Chondrocyte (in vitro differentiated cells): ENCODE results near the gene SENP3. TPM values are rescaled to one million over a fixed set of nuclear protein-coding genes. Genes with fewer than 3 reads are reported as not detected.
A peak's percentile ranks its signal among the peaks of the same experiment; 100 is the strongest.

ENCODE experiments used
- DNase-seq: peaks from one replicate; pipeline ENCODE4 v3.0.0; 2021; ENCODE audit warnings: mixed read lengths, low spot score
- H3K27ac Mint-ChIP-seq: one replicate; pipeline ENCODE4 v1.8.0; 2021; ENCODE audit warnings: mild to moderate bottlenecking, moderate library complexity, mixed read lengths; ENCODE audit not compliant: unreplicated experiment
- H3K27me3 Mint-ChIP-seq: 2 replicates; pipeline ENCODE4 v1.8.0; 2021; ENCODE audit warnings: low read depth, mixed read lengths
- H3K36me3 Mint-ChIP-seq: 2 replicates; pipeline ENCODE4 v1.8.0; 2021; ENCODE audit warnings: low read depth, mixed read lengths
- H3K4me1 Mint-ChIP-seq: 2 replicates; pipeline ENCODE4 v1.8.0; 2021; ENCODE audit warnings: low read depth, mild to moderate bottlenecking, mixed read lengths
- H3K4me3 Mint-ChIP-seq: one replicate; pipeline ENCODE4 v1.8.0; 2021; ENCODE audit warnings: mild to moderate bottlenecking, moderate library complexity, mixed read lengths; ENCODE audit not compliant: unreplicated experiment
- H3K9me3 Mint-ChIP-seq: 2 replicates; pipeline ENCODE4 v1.8.0; 2021; ENCODE audit warnings: low read depth, mixed read lengths
- CTCF ChIP-seq: fragments of 200-600 bp; sonication (generic); IDR thresholded peaks from 2 replicates; pipeline ENCODE4 v1.5.0; 2021; ENCODE audit warnings: antibody characterized with exemption, mild to moderate bottlenecking, moderate library complexity
- total RNA-seq: library from RNA; stranded (reverse); gene quantifications from 3 replicates; pipeline ENCODE4 v1.2.1, GENCODE V29; 2021

Gene SENP3
- total RNA-seq, 1 donor from 2014 or later, result 49.4 TPM

GRCh38 chr17:7614425-7615264 lies 52.9 kb downstream of the SENP3 start, which contains the start of gene FXR2:
FXR2 (minus strand) TSS chr17:7614897; CDS start chr17:7614532, 365 bp downstream.
- Mint-ChIP-seq H3K27ac (peak within 1 kb of the TSS; percentile 91), H3K4me3 (peak within 1 kb of the TSS; percentile 83), H3K9me3 (no peaks in the 10 kb centered on the region), H3K4me1 (peaks cover 38% of the 10 kb centered on the region), H3K27me3 (no peaks in the 10 kb centered on the region), H3K36me3 (no peaks in the 10 kb centered on the region)
- DNase-seq, result peak; percentile 100
- peak; percentile 77 for TF ChIP-seq CTCF

GRCh38 chr17:7615265-7615747 lies 53.6 kb downstream of the SENP3 start:
- peaks cover 38% of the 10 kb centered on the region for H3K4me1 Mint-ChIP-seq
- H3K27me3 Mint-ChIP-seq, result no peaks in the 10 kb centered on the region
- no peak for DNase-seq
- no peaks in the 10 kb centered on the region for H3K36me3 Mint-ChIP-seq
- TF ChIP-seq CTCF, result no peak
- H3K9me3 Mint-ChIP-seq, result no peaks in the 10 kb centered on the region
- peak overlapping the region; percentile 75 for H3K4me3 Mint-ChIP-seq
- H3K27ac Mint-ChIP-seq, result peak overlapping the region; percentile 91

- H3K27me3 Mint-ChIP-seq, result no peaks in the 10 kb centered on the region
- H3K4me1 Mint-ChIP-seq, result peaks cover 5% of the 10 kb centered on the region
- no peak overlapping the region for H3K4me3 Mint-ChIP-seq
- no peak for TF ChIP-seq CTCF
- no peaks in the 10 kb centered on the region for H3K9me3 Mint-ChIP-seq
- DNase-seq, result no peak
- no peaks in the 10 kb centered on the region for H3K36me3 Mint-ChIP-seq
- H3K27ac Mint-ChIP-seq, result no peak overlapping the region
These were observed 56.9 kb downstream of the SENP3 start for GRCh38 chr17:7618608-7619007.

GRCh38 chr17:7620835-7621234 lies 59.1 kb downstream of the SENP3 start:
- Mint-ChIP-seq H3K27ac (no peak overlapping the region), H3K27me3 (no peaks in the 10 kb centered on the region), H3K9me3 (no peaks in the 10 kb centered on the region), H3K4me1 (no peaks in the 10 kb centered on the region), H3K36me3 (no peaks in the 10 kb centered on the region), H3K4me3 (no peak overlapping the region)
- DNase-seq, result no peak
- no peak for TF ChIP-seq CTCF

Other genes with a start within 250 kb of the SENP3 start
- gene GPS2, start 246.6 kb upstream of the SENP3 start, total RNA-seq, result 43.9 to 64.9 TPM (median 55.3 TPM) in 3 replicates
- gene NEURL4, start 232.6 kb upstream of the SENP3 start, total RNA-seq, result 28.0 to 43.3 TPM (median 32.4 TPM) in 3 replicates
- 2.9 to 6.8 TPM (median 3.7 TPM) in 3 replicates for gene ACAP1, start 225.4 kb upstream of the SENP3 start, total RNA-seq
- 16.6 to 23.3 TPM (median 23.0 TPM) in 3 replicates for gene KCTD11, start 209.8 kb upstream of the SENP3 start, total RNA-seq
- gene TMEM95, start 206.8 kb upstream of the SENP3 start, total RNA-seq, result not detected in 3 replicates
- 0.22 to 0.72 TPM in 2 of 3 replicates, not detected in the other for gene TNK1, start 180.8 kb upstream of the SENP3 start, total RNA-seq
- 79.8 to 82.6 TPM (median 81.5 TPM) in 3 replicates for gene PLSCR3, start 167.4 kb upstream of the SENP3 start, total RNA-seq
- gene TMEM256, start 157.8 kb upstream of the SENP3 start, total RNA-seq, result 32.8 to 42.8 TPM (median 34.3 TPM) in 3 replicates
- gene NLGN2, start 154.1 kb upstream of the SENP3 start, total RNA-seq, result 45.2 to 49.8 TPM (median 46.7 TPM) in 3 replicates
- not detected in 3 replicates for gene SPEM1, start 141.6 kb upstream of the SENP3 start, total RNA-seq
- gene SPEM2, start 136.3 kb upstream of the SENP3 start, total RNA-seq, result not detected in 3 replicates
- not detected in 3 replicates for gene SPEM3, start 133.1 kb upstream of the SENP3 start, total RNA-seq
- gene TMEM102, start 126.5 kb upstream of the SENP3 start, total RNA-seq, result 6.9 to 9.1 TPM (median 7.7 TPM) in 3 replicates
- gene FGF11, start 122.4 kb upstream of the SENP3 start, total RNA-seq, result 5.0 to 6.0 TPM (median 5.1 TPM) in 3 replicates
- gene CHRNB1, start 116.9 kb upstream of the SENP3 start, total RNA-seq, result 12.2 to 14.0 TPM (median 12.6 TPM) in 3 replicates
- 50.9 to 51.9 TPM (median 51.0 TPM) in 3 replicates for gene ZBTB4, start 82.3 kb upstream of the SENP3 start, total RNA-seq
- not detected in 3 replicates for gene SLC35G6, start 80.5 kb upstream of the SENP3 start, total RNA-seq
- gene POLR2A, start 77.6 kb upstream of the SENP3 start, total RNA-seq, result 113 to 121 TPM (median 115 TPM) in 3 replicates
- 12.1 to 23.3 TPM (median 23.0 TPM) in 3 replicates for gene TNFSF12, start 12.9 kb upstream of the SENP3 start, total RNA-seq
- gene TNFSF13, start 3.2 kb upstream of the SENP3 start, total RNA-seq, result 0.48 to 1.9 TPM (median 1.7 TPM) in 3 replicates
- gene CD68, start 17.7 kb downstream of the SENP3 start, total RNA-seq, result 1.2 to 3.3 TPM (median 2.6 TPM) in 3 replicates
- gene MPDU1, start 21.9 kb downstream of the SENP3 start, total RNA-seq, result 33.1 to 47.8 TPM (median 35.9 TPM) in 3 replicates
- gene SOX15, start 28.2 kb downstream of the SENP3 start, total RNA-seq, result 0.32 to 0.39 TPM in 2 of 3 replicates, not detected in the other
- 48.4 to 53.7 TPM (median 52.5 TPM) in 3 replicates for gene FXR2, start 53.0 kb downstream of the SENP3 start, total RNA-seq
- gene SAT2, start 65.9 kb downstream of the SENP3 start, total RNA-seq, result 82.1 to 85.0 TPM (median 84.9 TPM) in 3 replicates
- 0.67 to 1.2 TPM (median 0.92 TPM) in 3 replicates for gene SHBG, start 68.2 kb downstream of the SENP3 start, total RNA-seq
- 0.77 to 2.2 TPM (median 0.90 TPM) in 3 replicates for gene ATP1B2, start 89.0 kb downstream of the SENP3 start, total RNA-seq
- 74.5 to 77.7 TPM (median 74.9 TPM) in 3 replicates for gene TP53, start 125.6 kb downstream of the SENP3 start, total RNA-seq
- 6.5 to 12.6 TPM (median 7.1 TPM) in 3 replicates for gene WRAP53, start 126.6 kb downstream of the SENP3 start, total RNA-seq
- gene EFNB3, start 143.3 kb downstream of the SENP3 start, total RNA-seq, result 4.1 to 6.5 TPM (median 6.4 TPM) in 3 replicates
- not detected in 3 replicates for gene DNAH2, start 155.8 kb downstream of the SENP3 start, total RNA-seq